ENCODE data around the gene SLC34A2. TPM values are rescaled to one million over a fixed set of nuclear protein-coding genes. Genes with fewer than 3 reads are reported as not detected.
"Not testable (repeated sequence)": the region's sequence is repeated elsewhere in the genome, so short reads cannot be mapped to it uniquely, and the experiment has no call there.

Gene SLC34A2, protein sequence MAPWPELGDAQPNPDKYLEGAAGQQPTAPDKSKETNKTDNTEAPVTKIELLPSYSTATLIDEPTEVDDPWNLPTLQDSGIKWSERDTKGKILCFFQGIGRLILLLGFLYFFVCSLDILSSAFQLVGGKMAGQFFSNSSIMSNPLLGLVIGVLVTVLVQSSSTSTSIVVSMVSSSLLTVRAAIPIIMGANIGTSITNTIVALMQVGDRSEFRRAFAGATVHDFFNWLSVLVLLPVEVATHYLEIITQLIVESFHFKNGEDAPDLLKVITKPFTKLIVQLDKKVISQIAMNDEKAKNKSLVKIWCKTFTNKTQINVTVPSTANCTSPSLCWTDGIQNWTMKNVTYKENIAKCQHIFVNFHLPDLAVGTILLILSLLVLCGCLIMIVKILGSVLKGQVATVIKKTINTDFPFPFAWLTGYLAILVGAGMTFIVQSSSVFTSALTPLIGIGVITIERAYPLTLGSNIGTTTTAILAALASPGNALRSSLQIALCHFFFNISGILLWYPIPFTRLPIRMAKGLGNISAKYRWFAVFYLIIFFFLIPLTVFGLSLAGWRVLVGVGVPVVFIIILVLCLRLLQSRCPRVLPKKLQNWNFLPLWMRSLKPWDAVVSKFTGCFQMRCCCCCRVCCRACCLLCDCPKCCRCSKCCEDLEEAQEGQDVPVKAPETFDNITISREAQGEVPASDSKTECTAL
- not detected in 2 replicates for total RNA-seq (2014; rRNA removed; shearing (Covaris generic))
- not detected in 2 replicates for polyA plus RNA-seq (2016; fragmentation: Nextera tagmentation; extraction: Ambion mirVana)

DNA sequence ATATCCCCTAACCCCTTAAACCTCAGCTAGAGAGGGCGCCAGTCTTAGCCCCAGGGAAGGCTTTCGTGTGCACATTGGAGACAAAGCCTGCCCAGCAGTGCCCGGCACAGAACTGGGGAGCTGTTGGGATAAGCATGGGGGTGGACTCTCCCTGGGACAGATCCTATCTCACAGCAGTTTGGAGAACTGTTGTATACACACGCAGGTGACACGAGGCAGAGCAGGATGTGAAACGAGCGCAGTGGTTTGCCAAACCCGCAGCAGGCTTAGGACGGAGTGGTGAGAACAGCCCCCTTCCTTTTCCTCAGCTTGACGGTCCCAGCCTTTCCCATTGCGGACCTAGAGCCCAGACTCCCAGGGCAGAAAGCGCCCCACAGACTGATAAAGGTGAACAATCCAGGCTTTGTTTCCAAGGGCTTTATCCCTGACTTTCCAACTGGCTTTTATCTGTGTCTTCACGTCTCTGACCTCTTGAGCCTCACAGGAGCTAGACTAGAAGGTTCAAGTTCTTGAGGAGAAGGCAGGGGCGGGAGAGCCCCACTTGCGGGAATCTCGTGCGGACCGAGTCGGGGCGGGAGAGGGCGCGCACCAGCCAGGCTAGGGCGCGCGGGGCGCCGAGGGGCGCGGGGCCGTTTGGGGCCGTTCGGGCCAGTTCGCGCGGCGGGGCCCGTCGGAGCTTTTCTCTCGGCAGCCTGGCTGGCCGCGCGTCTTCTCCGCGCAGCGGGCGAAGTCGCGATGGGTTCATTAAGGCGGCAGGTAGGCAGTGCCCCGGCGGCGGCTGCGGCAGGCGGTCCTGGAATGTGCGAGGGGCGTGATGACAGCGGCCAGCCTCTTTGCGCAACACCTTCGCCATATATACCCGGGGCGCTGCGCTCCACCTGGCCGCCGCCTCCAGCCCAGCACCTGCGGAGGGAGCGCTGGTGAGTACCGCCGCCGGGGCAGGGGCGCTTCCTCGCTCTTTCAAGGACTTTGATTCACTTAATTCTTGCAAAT lies at the start of gene SLC34A2:
Gene SLC34A2 (plus strand): TSS at position 881 of the 993 bp plus-strand sequence. CDS start 6,650 bp downstream, outside the sequence.
- Histone ChIP-seq H3K4me1 (ENCODE audit: insufficient read depth) (no peaks in the 10 kb centered on the region), H3K79me2 (ENCODE audit: insufficient read depth) (no peaks in the 10 kb centered on the region), H3K9me2 (ENCODE audit: insufficient read depth) (no peaks in the 10 kb centered on the region), H3K4me2 (ENCODE audit: unreplicated experiment) (no peak within 1 kb of the TSS), H3K9ac (no peak within 1 kb of the TSS), H3K27ac (no peak within 1 kb of the TSS), H3K9me3 (ENCODE audit: low read depth) (no peaks in the 10 kb centered on the region), H2AFZ (no peak within 1 kb of the TSS), H4K20me1 (ENCODE audit: insufficient read depth) (no peaks in the 10 kb centered on the region), H3K4me3 (no peak within 1 kb of the TSS), H3K27me3 (replicated peaks; ENCODE audit: insufficient read depth) (peaks cover 42% of the 10 kb centered on the region), H3K36me3 (ENCODE audit: low read depth) (no peaks in the 10 kb centered on the region), H3F3A (ENCODE audit: insufficient read depth) (no peaks in the 10 kb centered on the region)
- WGBS, 2 experiments (ENCODE audit: low coverage in 1 of 2, low lambda C conversion rate in 2 of 2, missing lambda C conversion rate in 2 of 2): 18 to 22% methylated on average over 53 to 55 of the region's 71 CpGs
- TF ChIP-seq EZH2 (IDR thresholded peaks at IDR 0.05; ENCODE audit: insufficient read depth, poor library complexity, severe bottlenecking): no peak
- no peak for TF ChIP-seq EZH2phosphoT487 (IDR thresholded peaks at IDR 0.05; ENCODE audit: insufficient read depth, low read depth)
- in situ Hi-C loops (cut with MboI): no loop called here
- no peak for DNase-seq

DNA sequence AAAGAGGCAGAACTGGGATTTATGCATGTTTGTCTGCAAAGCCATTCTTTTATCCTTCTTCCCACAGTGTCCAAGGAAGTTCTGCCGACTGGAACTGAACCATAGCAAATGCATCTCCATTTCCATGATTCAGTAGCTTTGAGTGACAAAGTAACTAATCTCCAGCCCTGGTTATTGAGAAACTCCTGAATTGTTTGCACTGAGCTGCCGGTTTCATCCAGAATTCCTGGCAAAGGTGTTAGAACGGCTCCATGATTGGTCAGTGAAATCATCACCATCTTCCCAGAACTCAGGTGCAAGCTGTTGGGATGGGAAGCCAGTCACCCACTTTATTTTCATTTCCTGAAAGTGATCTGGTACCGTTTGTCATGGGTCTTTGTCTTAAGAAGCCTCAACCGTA lies 47.0 kb upstream of the SLC34A2 start:
- 50 to 53% methylated on average over 5 of the region's 5 CpGs for WGBS, 2 experiments (ENCODE audit: low coverage in 1 of 2, low lambda C conversion rate in 2 of 2, missing lambda C conversion rate in 2 of 2)
- no peaks in the 10 kb centered on the region for H3K36me3 ChIP-seq (ENCODE audit: low read depth)
- H3K9me2 ChIP-seq (ENCODE audit: insufficient read depth): no peaks in the 10 kb centered on the region
- in situ Hi-C loops (cut with MboI): no loop called here
- no peak overlapping the region for H3K4me2 ChIP-seq (ENCODE audit: unreplicated experiment)
- no peaks in the 10 kb centered on the region for H3K9me3 ChIP-seq (ENCODE audit: low read depth)
- no peak overlapping the region for H3K9ac ChIP-seq
- no peaks in the 10 kb centered on the region for H3K4me1 ChIP-seq (ENCODE audit: insufficient read depth)
- no peak for DNase-seq
- H4K20me1 ChIP-seq (ENCODE audit: insufficient read depth): no peaks in the 10 kb centered on the region
- no peaks in the 10 kb centered on the region for H3F3A ChIP-seq (ENCODE audit: insufficient read depth)
- TF ChIP-seq EZH2phosphoT487 (IDR thresholded peaks at IDR 0.05; ENCODE audit: insufficient read depth, low read depth) (no peak), EZH2 (IDR thresholded peaks at IDR 0.05; ENCODE audit: insufficient read depth, poor library complexity, severe bottlenecking) (no peak)
- no peaks in the 10 kb centered on the region for H3K79me2 ChIP-seq (ENCODE audit: insufficient read depth)
- H3K27me3 ChIP-seq (replicated peaks; ENCODE audit: insufficient read depth): no peaks in the 10 kb centered on the region
- H2AFZ ChIP-seq: no peak overlapping the region
- no peak overlapping the region for H3K4me3 ChIP-seq
- H3K27ac ChIP-seq: no peak overlapping the region

DNA sequence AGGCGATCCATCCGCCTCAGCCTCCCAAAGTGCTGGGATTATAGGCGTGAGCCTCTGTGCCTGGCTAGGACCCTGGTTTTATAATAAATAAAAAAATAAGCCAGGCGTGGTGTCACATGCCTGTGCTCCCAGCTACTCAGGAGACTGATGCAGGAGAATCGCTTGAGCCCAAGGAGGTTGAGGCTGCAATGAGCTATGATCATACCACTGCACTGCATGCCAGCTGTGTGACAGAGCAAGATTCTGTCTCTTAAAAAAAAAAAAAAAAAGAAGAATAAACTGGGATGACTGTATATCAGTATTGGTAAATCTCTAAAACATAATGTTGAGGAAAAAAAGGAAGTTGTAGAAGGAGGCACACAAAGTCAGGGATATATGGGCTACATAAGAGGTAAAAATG lies 45.7 kb upstream of the SLC34A2 start:
- Histone ChIP-seq H2AFZ (no peak overlapping the region), H4K20me1 (ENCODE audit: insufficient read depth) (no peaks in the 10 kb centered on the region), H3K27ac (no peak overlapping the region), H3K27me3 (replicated peaks; ENCODE audit: insufficient read depth) (no peaks in the 10 kb centered on the region), H3K36me3 (ENCODE audit: low read depth) (no peaks in the 10 kb centered on the region), H3K4me1 (ENCODE audit: insufficient read depth) (no peaks in the 10 kb centered on the region), H3F3A (ENCODE audit: insufficient read depth) (no peaks in the 10 kb centered on the region), H3K9me2 (ENCODE audit: insufficient read depth) (no peaks in the 10 kb centered on the region), H3K9me3 (ENCODE audit: low read depth) (no peaks in the 10 kb centered on the region), H3K4me3 (no peak overlapping the region), H3K79me2 (ENCODE audit: insufficient read depth) (no peaks in the 10 kb centered on the region), H3K4me2 (ENCODE audit: unreplicated experiment) (no peak overlapping the region), H3K9ac (no peak overlapping the region)
- in situ Hi-C loops (cut with MboI): no loop called here
- WGBS, 2 experiments (ENCODE audit: low coverage in 1 of 2, low lambda C conversion rate in 2 of 2, missing lambda C conversion rate in 2 of 2): 59 to 65% methylated on average over 5 of the region's 5 CpGs
- peak; percentile 18 for DNase-seq
- TF ChIP-seq EZH2phosphoT487 (IDR thresholded peaks at IDR 0.05; ENCODE audit: insufficient read depth, low read depth) (no peak), EZH2 (IDR thresholded peaks at IDR 0.05; ENCODE audit: insufficient read depth, poor library complexity, severe bottlenecking) (no peak)

DNA sequence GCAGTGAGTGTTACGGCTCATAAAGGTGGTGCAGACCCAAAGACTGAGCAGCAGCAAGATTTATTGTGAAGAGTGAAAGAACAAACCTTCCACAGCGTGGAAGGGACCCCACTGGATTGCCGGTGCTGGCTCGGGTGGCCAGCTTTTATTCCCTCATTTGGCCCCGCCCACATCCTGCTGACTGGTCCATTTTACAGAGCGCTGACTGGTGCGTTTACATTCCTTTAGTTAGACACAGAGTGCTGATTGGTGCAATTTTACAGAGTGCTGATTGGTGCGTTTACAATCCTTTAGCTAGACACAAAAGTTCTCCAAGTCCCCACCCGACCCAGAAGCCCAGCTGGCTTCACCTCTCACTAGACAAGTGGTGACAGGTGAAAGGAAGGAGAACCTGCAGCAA lies 42.0 kb upstream of the SLC34A2 start:
- H2AFZ ChIP-seq; H3K79me2 ChIP-seq (ENCODE audit: insufficient read depth); H3K9ac ChIP-seq; H3K9me3 ChIP-seq (ENCODE audit: low read depth); H3K4me3 ChIP-seq; H3K27me3 ChIP-seq (replicated peaks; ENCODE audit: insufficient read depth); H4K20me1 ChIP-seq (ENCODE audit: insufficient read depth); DNase-seq; in situ Hi-C loops (cut with MboI); H3K9me2 ChIP-seq (ENCODE audit: insufficient read depth); H3K4me2 ChIP-seq (ENCODE audit: unreplicated experiment); H3K4me1 ChIP-seq (ENCODE audit: insufficient read depth); H3K27ac ChIP-seq; H3F3A ChIP-seq (ENCODE audit: insufficient read depth); H3K36me3 ChIP-seq (ENCODE audit: low read depth): not testable (repeated sequence)
- WGBS, 2 experiments (ENCODE audit: low coverage in 1 of 2, low lambda C conversion rate in 2 of 2, missing lambda C conversion rate in 2 of 2): 53 to 63% methylated on average over 9 of the region's 9 CpGs
